ENCODE data around the gene YBX1. TPM values are rescaled to one million over a fixed set of nuclear protein-coding genes. Genes with fewer than 3 reads are reported as not detected.
"Not testable (repeated sequence)": the region's sequence is repeated elsewhere in the genome, so short reads cannot be mapped to it uniquely, and the experiment has no call there.

YBX1 gene
- total RNA-seq, 1 donor from 2014 or later, result 356 TPM

GRCh38 chr1:42748461-42749410 is 66.5 kb downstream of the YBX1 start:
- Histone ChIP-seq H3K4me1 (no peaks in the 10 kb centered on the region), H3K4me3 (no peak overlapping the region), H3K36me3 (peaks cover 57 to 72% of the 10 kb centered on the region in 2 donors), H3K27me3 (no peaks in the 10 kb centered on the region), H3K9me3 (no peaks in the 10 kb centered on the region), H3K27ac (no peak overlapping the region)
- no peak for DNase-seq (ENCODE audit: low spot score in 2 of 2)
- TF ChIP-seq, protein P1, sequence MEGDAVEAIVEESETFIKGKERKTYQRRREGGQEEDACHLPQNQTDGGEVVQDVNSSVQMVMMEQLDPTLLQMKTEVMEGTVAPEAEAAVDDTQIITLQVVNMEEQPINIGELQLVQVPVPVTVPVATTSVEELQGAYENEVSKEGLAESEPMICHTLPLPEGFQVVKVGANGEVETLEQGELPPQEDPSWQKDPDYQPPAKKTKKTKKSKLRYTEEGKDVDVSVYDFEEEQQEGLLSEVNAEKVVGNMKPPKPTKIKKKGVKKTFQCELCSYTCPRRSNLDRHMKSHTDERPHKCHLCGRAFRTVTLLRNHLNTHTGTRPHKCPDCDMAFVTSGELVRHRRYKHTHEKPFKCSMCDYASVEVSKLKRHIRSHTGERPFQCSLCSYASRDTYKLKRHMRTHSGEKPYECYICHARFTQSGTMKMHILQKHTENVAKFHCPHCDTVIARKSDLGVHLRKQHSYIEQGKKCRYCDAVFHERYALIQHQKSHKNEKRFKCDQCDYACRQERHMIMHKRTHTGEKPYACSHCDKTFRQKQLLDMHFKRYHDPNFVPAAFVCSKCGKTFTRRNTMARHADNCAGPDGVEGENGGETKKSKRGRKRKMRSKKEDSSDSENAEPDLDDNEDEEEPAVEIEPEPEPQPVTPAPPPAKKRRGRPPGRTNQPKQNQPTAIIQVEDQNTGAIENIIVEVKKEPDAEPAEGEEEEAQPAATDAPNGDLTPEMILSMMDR (IDR thresholded peaks at IDR 0.05), result no peak
- intact Hi-C loops (cut with DNase I), result loop anchor here (5.0 kb wide), 1 partner anchor 171 kb away; no protein-coding TSS in a partner anchor

- TF ChIP-seq, protein P1 (IDR thresholded peaks at IDR 0.05), result no peak
- Histone ChIP-seq H3K36me3 (peaks cover 70 to 85% of the 10 kb centered on the region in 2 donors), H3K9me3 (no peaks in the 10 kb centered on the region), H3K4me3 (no peak overlapping the region), H3K4me1 (no peaks in the 10 kb centered on the region), H3K27ac (no peak overlapping the region), H3K27me3 (no peaks in the 10 kb centered on the region)
- intact Hi-C loops (cut with DNase I), result no loop called here
- no peak for DNase-seq (ENCODE audit: low spot score in 2 of 2)
These were observed 67.8 kb downstream of the YBX1 start for GRCh38 chr1:42750041-42750440.

DNA sequence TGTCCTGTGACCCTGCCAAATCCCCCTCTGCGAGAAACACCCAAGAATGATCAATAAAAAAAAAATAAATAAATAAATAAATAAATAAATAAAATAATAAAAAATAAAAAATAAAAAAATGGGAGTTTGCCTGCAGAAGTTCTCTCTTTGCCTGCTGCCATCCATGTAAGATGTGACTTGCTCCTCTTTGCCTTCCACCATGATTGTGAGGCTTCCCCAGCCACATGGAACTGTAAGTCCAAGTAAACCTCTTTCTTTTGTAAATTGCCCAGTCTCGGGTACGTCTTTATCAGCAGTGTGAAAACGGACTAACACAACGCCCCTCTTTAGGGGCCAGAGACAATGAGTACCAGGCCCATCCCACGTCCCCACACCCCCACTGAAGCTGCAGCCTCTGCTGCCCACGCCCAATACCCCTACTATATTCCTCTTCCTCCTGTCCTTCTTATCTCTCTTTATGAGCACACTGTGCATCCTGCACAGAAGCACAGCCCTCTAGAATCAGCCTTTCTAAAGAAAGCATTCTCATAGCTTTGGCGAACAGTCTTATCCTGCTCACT is 69.4 kb downstream of the YBX1 start:
- peaks cover 73 to 88% of the 10 kb centered on the region in 2 donors for H3K36me3 ChIP-seq
- intact Hi-C loops (cut with DNase I); DNase-seq (ENCODE audit: low spot score in 2 of 2); H3K27ac ChIP-seq; H3K27me3 ChIP-seq; H3K4me1 ChIP-seq; H3K4me3 ChIP-seq; H3K9me3 ChIP-seq: not testable (repeated sequence)

DNA sequence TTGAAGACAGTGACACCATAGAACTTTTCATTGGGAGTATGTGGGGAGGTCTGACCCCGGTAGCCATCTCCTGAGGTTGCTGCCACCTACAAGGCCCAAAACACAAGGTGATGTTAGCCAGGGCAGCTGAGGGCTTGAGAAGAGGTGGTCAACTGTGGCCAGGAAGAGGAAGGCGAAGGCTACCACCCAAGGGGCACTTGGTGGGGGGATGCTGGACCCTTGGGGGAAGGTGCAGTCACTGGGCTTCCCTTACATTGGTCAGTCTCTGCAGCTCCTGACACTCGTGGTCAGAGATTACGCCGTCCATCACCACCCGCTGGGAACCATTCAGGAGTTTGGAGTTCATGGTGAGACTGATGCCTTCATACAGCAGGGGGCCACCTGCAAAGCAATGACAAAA is 70.1 kb downstream of the YBX1 start:
- TF ChIP-seq, protein P1 (IDR thresholded peaks at IDR 0.05), result no peak
- H3K36me3 ChIP-seq, result peaks cover 67 to 88% of the 10 kb centered on the region in 2 donors
- no peak overlapping the region for H3K27ac ChIP-seq
- intact Hi-C loops (cut with DNase I), result no loop called here
- no peak for DNase-seq (ENCODE audit: low spot score in 2 of 2)
- H3K4me1 ChIP-seq, result no peaks in the 10 kb centered on the region
- no peaks in the 10 kb centered on the region for H3K27me3 ChIP-seq
- H3K9me3 ChIP-seq, result no peaks in the 10 kb centered on the region
- no peak overlapping the region for H3K4me3 ChIP-seq

- H3K27me3 ChIP-seq, result no peaks in the 10 kb centered on the region
- TF ChIP-seq, protein P1 (IDR thresholded peaks at IDR 0.05), result no peak
- no peaks in the 10 kb centered on the region for H3K4me1 ChIP-seq
- no peak overlapping the region for H3K4me3 ChIP-seq
- no peak overlapping the region for H3K27ac ChIP-seq
- intact Hi-C loops (cut with DNase I), result no loop called here
- no peak for DNase-seq (ENCODE audit: low spot score in 2 of 2)
- H3K36me3 ChIP-seq, result peaks cover 69 to 88% of the 10 kb centered on the region in 2 donors
- no peaks in the 10 kb centered on the region for H3K9me3 ChIP-seq
These were observed 70.9 kb downstream of the YBX1 start for GRCh38 chr1:42753070-42753469.

Other genes starting within 250 kb of the YBX1 start
- gene ZMYND12, start 226.4 kb upstream of the YBX1 start, total RNA-seq, result not detected
- gene PPCS, start 225.9 kb upstream of the YBX1 start, total RNA-seq, result 13.6 TPM
- gene CCDC30, start 219.1 kb upstream of the YBX1 start, total RNA-seq, result not detected
- gene PPIH, start 24.0 kb upstream of the YBX1 start, total RNA-seq, result 2.2 TPM
- not detected for gene CLDN19, start 57.8 kb downstream of the YBX1 start, total RNA-seq
- 72.2 TPM for gene P3H1, start 84.6 kb downstream of the YBX1 start, total RNA-seq
- 0.64 TPM for gene C1orf50, start 84.8 kb downstream of the YBX1 start, total RNA-seq
- not detected for gene TMEM269, start 102.6 kb downstream of the YBX1 start, total RNA-seq
- gene ERMAP, start 134.7 kb downstream of the YBX1 start, total RNA-seq, result 0.11 TPM
- 1.2 TPM for gene SVBP, start 135.0 kb downstream of the YBX1 start, total RNA-seq
- gene ZNF691, start 164.2 kb downstream of the YBX1 start, total RNA-seq, result 14.7 TPM

Measured in ascending aorta (tissue), 2 donors.